B cell (primary cell): ENCODE measurements around the gene ADM5.

Experiments
- CTCF ChIP-seq: fragments of 200-600 bp; IDR thresholded peaks from one replicate; pipeline ENCODE4 v1.8.0; 2022; ENCODE audit warnings: antibody characterized with exemption, mild to moderate bottlenecking
- EZH2 ChIP-seq: IDR thresholded peaks from 2 replicates; pipeline ENCODE4 v1.6.1; 2012; ENCODE audit warnings: borderline replicate concordance, low read depth, mild to moderate bottlenecking, moderate library complexity, low read length; ENCODE audit not compliant: insufficient read depth, poor library complexity, severe bottlenecking

DNA sequence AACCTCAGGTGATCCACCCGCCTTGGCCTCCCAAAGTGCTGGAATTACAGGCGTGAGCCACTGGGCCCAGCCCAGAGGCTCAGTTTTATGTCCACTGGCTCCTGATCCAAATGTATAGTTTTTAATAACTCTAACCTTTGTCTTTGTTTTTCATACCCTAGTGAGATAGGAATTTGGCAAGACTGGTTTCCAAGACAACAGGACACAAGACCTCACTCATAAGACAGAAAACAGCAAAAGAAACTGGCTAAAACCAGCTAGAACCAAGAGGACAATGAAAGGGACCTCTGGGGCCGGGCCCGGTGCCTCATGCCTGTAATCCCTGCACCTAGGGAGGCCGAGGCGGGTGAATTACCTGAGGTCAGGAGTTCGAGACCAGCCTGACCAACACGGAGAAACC lies 29.1 kb downstream of the ADM5 start:
- TF ChIP-seq CTCF (no peak), EZH2 (no peak)
